Measurements from ENCODE around the gene EIF4A2.

EIF4A2 gene

DNA sequence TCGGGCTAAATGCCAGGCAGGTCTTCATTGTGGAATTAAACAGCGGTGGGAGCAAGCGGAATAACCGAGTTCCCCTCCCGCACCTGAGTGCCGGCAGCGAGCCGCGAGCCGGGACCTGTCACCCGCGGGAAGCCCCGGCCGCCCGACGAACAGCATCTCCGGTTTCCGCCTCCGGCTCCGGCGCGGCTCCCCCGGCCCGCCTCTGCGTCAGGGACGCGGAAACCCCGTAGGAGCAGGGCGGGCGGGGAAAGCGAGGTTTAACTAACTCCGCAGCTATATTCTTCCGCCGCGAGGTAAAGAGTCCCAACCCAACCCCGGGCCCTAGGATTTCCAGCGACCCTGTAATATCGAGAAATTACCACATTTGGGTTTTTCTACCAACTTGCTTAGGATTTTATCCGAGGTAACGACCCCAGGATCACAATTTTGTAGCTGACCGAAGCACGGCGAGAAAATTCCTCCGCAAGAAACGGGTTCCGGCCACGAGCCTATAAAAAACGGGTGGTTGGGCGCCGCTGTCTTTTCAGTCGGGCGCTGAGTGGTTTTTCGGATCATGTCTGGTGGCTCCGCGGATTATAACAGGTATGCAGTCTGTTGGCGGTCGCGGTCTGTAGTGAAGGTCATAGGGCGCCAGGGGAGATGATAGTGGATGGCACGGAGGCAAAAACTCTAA, at the start of gene EIF4A2:
TSS of gene EIF4A2 (plus strand) at position 520 of the 673 bp plus-strand sequence. CDS start at position 554, 34 bp downstream.
- peak; percentile 90 for DNase-seq

DNA sequence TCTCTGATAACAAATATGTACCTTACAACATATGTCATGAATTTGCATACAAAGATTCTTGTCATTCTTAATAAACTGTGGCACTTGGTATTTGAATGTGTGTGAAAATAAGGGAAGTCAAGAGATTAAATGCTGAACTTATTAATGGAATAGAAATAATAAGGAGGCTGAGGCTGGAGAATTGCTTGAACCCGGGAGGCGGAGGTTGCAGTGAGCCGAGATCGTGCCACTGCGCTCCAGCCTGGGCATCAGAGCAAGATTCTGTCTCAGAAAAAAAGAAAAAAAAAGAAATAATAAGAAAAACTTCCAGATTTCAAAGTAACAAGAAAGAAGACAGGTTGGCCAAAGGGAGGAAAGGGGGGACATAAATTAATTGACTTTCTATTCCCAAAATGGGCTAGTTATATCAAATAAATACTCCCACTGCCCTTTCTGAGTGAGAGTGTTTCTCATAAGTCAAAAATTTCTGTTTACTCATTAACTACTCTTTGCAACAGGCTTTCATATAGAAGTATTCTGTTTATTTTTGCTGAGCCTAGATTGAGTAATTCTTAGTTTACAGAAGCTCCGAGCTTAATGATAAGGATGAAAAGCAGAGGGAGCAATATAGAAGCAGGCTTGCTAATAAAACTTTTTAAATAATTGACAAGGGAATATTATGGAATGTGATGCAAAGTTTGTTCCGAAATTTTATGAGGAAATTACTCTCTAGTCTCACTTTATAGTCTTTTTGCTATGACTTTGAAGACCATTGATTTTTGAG, 40.6 kb upstream of the EIF4A2 start:
- no peak for DNase-seq

DNA sequence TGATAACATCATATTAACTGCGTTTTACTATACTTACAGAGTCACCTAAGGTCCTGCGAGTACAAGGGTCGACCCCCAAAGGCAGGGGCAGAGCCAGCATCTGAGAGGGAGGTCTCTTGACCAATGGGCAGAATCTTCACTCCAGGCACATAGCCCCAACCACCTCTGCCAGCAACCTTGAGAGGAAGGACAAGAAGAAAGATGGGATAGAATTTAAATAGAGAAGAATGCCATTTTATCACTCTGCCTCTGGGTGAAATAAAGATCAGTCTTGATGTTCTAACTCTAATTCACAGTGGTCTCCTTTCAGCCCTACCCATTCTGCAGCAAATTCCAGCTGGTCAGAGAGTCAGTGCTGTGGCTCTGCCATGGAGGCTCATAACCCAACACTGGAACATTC, 39.7 kb upstream of the EIF4A2 start:
- DNase-seq, result no peak

DNA sequence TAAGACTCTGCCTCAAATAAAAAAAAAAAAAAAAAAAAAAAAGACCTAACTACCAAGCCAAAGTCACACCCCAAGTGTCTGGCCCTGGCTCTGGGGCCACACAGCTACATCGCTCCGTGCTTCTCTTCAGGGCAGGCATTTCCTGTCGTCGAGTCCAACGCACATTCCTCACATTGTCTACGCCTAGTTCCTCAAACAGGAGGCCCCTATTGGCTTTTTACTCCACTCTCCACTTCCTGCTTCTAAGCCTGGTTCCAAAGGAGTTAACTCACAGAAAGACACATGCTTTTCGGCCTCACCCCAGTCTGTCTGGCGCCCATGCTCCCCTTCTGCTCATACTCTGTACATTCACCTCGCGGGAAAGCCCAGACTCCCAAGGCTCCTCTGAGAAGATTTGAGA, 37.4 kb upstream of the EIF4A2 start:
- no peak for DNase-seq

DNA sequence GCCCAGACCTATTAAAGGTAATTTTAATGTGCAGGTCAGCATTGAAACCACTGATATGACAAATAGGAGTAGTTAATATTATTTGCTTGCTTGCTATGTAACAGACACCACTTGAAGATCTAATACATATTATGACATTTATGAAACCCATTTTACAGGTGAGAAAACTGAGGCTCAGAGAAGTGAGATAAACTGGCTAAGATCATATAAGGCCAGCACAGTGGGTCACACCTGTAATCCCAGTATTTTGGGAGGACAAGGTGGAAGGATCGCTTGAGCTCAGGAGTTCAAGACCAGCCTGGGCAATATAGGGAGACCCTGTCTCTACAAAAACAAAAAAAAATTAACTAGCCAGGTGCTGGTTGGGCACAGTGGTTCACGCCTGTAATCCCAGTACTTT, 33.1 kb upstream of the EIF4A2 start:
- no peak for DNase-seq

DNA sequence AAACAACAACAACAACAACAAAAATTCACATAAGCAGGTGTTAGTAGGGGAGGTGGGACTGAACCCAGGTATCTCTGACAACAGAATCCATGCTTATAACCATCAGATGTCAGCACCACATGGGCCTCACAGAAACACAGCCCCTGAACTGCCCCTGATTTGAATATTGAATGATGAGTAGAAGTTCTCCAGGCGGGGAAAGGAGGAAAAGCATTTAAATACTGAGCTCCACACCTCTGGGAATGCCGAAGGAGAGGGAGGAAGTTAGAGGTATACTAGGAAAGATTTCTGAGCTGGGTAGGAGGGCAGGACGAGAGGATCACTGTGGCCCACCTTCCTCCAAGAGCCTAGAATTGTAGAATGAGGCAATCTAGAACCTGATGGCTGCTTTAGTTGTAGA, 31.9 kb upstream of the EIF4A2 start:
- no peak for DNase-seq

DNA sequence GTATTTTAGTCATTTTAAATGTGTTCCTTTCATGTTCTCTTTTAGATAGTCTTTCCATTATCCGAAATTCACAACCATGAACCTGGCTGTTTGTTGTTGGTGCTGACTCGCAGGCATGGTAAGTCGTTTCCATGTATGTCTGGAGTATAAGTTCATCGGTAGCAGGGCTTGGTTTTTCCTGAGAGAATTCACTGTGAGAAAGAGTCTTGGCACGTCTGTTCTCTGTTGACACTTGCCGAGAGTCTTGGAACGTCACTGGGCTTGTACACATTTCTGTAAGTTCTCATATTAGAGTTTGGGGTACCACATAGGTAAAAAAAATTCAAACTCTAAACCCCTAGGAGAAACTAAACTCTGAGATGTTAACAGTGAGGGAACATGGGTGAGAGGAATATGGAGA, 29.4 kb upstream of the EIF4A2 start:
- no peak for DNase-seq

DNA sequence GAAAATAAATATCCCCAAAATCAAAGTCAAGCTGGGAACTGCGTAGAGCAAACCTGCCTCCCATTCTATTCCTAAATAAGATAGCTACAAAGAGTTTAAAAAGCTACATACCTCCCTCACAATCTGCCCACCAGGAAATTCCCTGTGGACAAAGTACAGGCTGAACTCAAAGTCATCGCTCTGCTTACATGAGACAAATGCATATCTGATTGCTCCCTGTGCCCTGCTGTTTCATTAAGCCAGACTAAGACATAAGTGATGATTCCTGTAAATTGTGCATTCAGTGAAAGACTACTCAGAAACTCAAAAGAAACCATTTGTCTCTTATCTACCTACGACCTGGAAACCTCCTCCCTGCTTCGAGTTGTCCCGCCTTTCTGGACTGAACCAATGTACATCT, 28.5 kb upstream of the EIF4A2 start:
- DNase-seq, result no peak

DNA sequence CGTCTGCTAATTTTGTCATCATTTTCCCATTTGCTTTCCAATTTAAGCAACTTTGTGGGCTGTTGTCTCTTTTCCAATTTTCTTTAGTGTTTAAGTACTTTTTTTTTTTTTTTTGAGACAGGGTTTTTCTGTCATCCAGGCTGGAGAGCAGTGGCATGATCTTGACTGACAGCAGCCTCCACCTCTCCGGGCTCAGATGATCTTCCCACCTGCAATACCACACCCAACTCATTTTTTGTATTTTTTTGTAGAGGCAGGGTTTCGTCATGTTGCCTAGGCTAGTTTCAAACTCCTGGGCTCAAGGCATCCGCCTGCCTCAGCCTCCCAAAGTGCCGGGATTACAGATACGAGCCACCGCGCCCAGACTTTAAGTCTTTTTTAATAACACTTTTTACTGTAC, 26.2 kb upstream of the EIF4A2 start:
- DNase-seq, result no peak

DNA sequence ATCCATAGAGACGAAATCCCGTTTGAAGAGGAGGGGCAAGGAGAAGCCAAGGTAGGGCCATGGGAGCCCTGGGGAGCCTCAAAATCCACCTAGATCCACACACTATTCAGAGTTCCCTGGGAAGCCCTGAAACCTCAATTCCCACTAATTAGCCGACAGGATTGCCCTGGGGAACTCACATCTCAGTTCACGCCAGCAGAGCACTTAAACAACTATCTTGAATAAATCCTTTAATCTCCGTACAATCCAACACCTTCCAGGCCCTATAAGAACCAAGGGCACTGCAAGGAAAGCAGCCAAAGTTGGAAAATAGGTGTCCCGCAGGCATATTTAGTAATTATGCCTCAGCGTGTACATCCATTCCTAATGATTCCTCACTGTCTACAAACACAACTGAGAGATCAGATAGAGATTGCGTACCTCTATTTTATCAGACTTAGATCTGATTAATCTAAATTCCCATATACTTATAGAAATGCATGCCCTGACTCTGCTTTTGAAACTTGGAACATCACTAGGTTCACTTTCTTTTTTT, 25.6 kb upstream of the EIF4A2 start:
- no peak for DNase-seq

DNA sequence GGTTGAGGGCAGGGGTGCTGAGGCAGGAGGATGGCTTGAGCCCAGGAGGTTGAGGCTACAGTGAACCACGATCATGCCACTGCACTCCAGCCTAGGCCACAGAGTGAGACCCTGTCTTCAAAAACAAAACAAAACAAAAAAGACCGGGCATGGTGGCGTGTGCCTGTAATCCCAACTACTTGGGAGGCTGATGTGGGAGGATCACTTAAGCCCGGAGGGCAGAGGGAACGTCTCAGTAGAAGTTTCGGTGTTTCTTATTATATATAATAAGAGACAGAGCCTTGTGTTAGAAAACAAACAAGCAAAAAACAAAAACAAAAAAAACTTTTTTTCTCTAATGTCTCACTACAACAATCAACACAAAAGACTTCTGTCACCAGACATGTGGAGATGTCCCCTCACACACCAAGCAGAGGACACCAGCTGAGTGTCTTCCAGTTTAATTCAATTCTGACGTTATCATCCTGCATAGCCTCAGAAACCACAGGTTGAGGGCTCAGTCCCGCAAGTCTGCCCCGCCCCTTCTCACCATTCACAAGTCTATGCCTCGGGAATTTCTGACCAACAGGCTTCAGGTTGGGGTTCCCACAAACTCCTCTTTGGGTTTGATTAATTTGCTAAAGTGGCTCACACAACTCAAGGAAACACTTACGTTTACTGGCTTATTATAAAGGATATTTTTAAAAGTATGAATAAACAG, 24.0 kb upstream of the EIF4A2 start:
- DNase-seq, result no peak

DNA sequence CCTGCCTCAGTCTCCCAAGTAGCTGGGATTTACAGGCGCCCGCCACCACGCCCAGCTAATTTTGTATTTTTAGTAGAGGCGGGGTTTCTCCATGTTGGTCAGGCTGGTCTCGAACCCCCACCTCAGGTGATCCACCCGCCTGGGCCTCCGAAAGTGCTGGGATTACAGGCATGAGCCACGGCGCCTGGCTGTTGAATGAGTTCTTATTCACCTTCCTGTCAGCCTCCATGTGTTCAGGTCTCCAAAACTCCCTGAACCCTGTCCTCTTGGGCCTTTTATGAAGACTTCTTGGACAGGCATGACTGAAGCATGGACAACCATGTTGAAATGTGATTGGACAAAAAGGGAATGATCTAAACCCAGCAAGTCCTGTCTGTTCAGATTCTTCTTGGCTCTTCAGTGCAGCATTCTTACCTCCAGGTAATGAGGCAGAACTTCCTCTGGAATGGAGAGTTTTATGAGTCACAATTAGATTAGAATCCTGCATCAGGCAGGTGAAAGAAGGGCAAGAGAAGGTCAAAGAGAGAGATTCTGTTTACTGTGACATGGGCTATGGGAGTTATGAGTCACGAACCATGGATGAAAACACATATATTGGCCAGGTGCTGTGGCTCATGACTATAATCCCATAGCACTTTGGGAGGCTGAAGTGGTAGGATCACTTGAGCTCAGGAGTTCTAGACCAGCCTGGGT, 23.1 kb upstream of the EIF4A2 start:
- DNase-seq, result no peak

DNA sequence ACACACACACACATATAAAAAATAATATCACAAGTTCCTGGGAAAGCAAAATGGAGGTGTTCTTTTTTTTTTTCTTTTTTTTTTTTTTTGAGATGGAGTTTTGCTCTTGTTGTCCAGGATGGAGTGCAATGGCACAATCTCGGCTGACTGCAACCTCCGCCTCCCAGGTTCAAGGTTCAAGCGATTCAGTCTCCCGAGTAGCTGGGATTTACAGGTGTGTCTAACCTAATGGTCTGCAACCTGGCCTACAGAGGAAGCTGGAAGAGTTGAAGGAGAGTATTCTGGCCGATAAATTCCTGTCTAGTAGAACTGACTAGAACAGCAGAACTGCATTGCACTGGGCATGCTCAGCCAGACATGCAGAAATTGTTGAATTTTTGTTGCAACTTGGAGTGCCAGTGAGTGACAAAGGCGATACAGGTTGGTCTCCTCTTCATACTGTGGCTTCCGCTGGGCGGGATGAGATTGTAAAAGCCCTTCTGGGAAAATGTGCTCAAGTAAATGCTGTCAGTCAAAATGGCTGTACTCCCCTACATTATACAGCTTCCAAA, 22.4 kb upstream of the EIF4A2 start:
- no peak for DNase-seq

DNA sequence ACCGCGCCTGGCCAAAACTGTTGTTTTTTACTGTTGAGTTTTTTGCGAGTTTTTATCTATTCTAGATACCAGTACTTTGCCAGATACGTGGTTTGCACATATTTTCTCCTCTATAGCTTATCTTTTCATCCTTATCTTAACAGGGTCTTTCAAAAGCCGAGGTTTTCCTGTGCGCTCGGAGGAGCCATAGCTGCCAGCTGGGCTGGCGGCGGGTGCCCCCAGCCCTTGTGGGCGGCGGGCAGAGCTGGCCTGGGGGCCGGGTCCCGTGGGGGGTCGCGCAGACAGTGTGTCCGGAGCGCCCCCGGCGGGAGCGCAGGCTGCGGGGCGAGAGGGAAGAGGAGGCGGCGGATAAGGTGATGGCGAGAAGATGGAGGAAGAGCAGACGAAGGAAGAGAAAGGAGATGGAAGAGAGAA, 11.1 kb upstream of the EIF4A2 start:
- DNase-seq, result no peak

DNA sequence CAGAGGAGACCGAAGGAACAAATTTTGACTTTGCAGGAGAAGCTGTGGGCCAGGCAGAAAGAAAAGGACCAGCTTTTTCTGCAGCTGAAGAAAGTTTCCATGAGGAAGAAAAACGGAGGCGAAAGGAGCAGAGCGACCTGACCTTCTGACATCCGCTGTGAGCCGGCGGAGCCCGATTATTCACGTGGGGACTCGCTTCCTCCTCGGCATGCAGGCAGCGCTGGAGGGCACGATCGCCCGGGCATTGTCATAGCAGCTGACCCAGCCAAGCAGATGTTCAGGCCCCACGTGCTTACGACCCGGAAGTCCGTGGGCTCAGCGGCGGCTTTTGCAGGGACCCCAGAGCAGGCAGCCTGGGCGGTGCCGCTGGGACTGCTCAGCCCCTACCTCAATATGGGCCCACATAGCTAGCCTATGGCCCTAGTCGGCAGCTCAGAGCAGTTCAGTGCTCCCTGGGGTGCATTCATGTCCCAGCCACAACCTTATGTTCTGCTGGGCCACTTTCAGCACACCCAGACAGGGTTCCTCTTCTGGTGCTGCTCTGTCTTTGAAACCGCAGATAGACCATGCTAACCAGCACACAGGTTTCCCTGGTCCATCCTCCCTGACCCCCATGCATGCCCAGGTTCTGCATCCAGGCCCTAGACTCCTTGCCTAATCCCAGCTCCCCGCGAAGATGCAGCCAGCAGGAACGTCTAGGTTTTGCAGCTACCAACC, 10.5 kb upstream of the EIF4A2 start:
- peak; percentile 67 for DNase-seq

DNA sequence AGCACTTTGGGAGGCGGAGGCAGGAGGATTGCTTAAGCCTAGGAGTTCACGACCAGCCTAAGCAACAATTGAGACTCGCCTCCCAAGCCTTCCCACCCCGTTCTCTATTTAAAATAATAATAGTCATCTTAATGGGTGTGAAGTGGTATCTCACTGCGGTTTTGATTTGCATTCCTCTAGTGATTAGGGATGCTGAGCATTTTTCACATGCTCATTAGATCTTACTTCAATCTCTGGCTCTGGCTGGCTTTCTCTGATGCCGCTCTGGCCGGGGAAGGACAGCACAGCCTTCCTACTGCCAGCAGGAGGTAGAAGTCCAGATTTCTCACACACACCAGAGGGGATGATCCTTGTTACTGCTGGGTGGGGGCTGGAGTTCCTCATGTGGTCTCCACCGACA, 7.4 kb upstream of the EIF4A2 start:
- DNase-seq, result no peak

DNA sequence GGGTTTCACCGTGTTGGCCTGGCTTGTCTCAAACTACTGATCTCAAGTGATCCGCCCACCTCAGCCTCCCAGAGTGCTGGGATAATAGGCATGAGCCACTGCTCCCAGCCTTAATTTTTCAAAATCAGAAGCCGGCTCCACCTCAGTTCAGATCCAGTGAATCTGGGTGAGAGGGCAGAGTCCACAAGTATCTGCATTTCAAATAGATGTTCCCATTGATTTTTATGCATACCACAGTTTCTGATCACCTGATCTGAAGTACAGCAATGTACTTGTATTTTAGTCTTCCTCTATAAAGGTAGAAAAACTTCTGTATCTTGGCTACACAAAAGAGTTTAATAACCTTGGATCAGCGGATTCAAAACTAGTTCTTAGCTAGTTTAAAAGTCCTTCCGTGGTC, 4.2 kb upstream of the EIF4A2 start:
- no peak for DNase-seq

DNA sequence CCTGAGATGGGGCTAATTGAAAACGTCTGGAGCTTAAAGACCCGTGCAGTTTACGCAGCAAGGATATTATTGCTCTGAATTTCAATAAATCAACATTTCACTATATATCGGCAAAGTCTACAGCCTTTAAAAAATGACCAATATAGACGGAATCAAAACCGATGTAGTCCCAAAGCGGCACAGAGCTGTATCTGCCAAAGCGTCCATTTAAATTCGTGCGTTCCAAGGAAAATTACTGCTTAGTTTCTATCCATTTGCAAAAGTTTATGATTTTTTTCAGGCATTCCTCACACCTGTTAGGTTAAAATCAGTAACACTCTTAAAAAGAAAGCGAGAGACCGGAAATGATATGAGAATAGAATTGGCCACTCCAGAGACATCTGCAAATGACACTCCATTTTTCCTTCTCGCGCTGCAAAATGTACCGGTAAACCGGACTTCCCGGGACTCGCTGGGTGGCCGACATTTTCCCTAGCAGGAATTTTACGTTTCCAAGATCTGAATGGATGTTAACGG, 777 bp upstream of the EIF4A2 start:
- DNase-seq, result no peak

DNA sequence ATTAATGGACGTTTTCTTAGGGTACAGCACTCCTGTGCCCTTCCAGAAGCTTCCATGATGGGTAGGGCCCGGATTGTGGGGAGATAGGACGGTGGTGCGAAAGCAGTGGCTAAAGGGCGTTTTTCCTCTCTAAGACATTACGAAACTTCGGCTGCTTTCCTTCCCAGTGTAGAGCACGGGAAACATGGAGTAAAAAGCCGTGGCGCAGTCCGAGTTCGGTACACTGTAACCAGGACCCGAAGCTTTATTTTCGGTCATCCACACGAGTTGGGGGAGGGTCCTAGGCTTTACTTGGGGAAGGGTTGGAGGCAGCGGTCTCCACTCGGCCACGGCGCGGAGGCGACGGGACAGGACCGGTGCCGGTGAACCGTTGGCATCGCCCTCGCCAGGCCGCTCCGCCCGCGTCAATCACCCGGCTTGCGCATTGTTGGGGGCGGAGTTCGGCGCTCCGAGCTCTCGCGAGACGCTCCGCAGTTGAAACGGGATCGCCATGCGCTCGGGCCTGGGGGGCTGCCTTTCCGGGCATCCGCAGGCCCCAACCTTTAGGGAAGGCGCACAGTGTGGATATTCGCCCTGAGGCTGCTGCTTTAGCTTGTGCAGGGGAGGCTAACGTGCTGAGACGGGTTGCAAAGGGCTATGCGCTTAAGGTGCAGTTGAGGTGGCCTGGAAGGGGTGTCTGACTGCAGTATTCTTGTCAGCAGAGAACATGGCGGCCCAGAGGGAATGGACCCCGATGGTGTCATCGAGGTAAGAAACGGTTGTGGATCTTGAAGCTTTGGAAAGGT, 546 bp downstream of the EIF4A2 start:
- peak; percentile 83 for DNase-seq

DNA sequence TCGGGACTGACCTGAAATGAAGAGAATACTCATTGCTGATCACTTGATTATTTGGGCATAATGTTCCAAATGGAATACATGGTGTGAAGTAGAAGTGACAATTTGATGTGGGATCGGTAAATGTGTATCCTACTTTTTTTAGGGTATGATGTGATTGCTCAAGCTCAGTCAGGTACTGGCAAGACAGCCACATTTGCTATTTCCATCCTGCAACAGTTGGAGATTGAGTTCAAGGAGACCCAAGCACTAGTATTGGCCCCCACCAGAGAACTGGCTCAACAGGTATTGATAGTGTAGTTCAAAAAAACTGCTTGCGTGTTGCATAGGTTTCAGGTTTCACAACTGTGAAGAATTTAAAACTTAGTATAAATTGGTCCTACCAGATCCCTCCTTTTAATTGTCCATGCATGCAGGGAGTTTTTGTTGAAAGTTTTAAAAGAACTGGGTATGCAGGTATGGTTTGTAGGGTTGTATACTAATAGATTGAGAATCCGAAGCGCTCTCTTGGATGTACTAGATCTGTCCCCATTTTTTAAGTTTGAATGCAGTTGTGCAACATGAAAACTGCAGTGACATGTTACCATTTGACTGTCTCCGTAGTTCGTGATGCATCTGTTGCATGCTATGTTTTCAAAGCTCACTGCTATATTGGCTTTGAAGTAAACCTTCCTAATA, 1.6 kb downstream of the EIF4A2 start:
- DNase-seq, result no peak

Data from activated CD8-positive, alpha-beta memory T cell treated with anti-CD3 and anti-CD28 coated beads, Interleukin-2, amount 50 U/mL, for 4 hours (primary cell).